NCI-H2227 treated with DMSO at 0.1 percent for 48 hours (cell line): ENCODE data around the gene DYNC1I1.

Source experiments
- DNase-seq: peaks from one replicate; lab custom pipeline; 2025; lab: John Stamatoyannopoulos, UW

DYNC1I1 gene

GRCh38 chr7:95963446-95963990 lies 191.2 kb downstream of the DYNC1I1 start:
- no peak for DNase-seq

- no peak for DNase-seq
Observed at GRCh38 chr7:95971716-95972115, 199.4 kb downstream of the DYNC1I1 start.

- DNase-seq: no peak
Observed at GRCh38 chr7:95972523-95972922, 200.2 kb downstream of the DYNC1I1 start.

GRCh38 chr7:95974108-95974507 lies 201.8 kb downstream of the DYNC1I1 start:
- no peak for DNase-seq

- no peak for DNase-seq
Observed at GRCh38 chr7:95976369-95977060, 204.2 kb downstream of the DYNC1I1 start.

GRCh38 chr7:95977994-95978393 lies 205.6 kb downstream of the DYNC1I1 start:
- DNase-seq: no peak

GRCh38 chr7:95980167-95980566 lies 207.8 kb downstream of the DYNC1I1 start:
- no peak for DNase-seq

- DNase-seq: no peak
Observed at GRCh38 chr7:95980706-95981105, 208.4 kb downstream of the DYNC1I1 start.

- DNase-seq: no peak
Observed at GRCh38 chr7:95986178-95986764, 213.9 kb downstream of the DYNC1I1 start.

- no peak for DNase-seq
Observed at GRCh38 chr7:95989301-95989700, 216.9 kb downstream of the DYNC1I1 start.

- DNase-seq: no peak
Observed at GRCh38 chr7:95993380-95993779, 221.0 kb downstream of the DYNC1I1 start.

GRCh38 chr7:95996174-95996573 lies 223.8 kb downstream of the DYNC1I1 start:
- DNase-seq: no peak

GRCh38 chr7:95996886-95997285 lies 224.5 kb downstream of the DYNC1I1 start:
- DNase-seq: no peak

- no peak for DNase-seq
Observed at GRCh38 chr7:95997632-95998031, 225.3 kb downstream of the DYNC1I1 start.

GRCh38 chr7:95999481-95999880 lies 227.1 kb downstream of the DYNC1I1 start:
- DNase-seq: no peak

- no peak for DNase-seq
Observed at GRCh38 chr7:96004578-96004977, 232.2 kb downstream of the DYNC1I1 start.

GRCh38 chr7:96005271-96005670 lies 232.9 kb downstream of the DYNC1I1 start:
- no peak for DNase-seq

GRCh38 chr7:96009148-96009547 lies 236.8 kb downstream of the DYNC1I1 start:
- DNase-seq: no peak

- no peak for DNase-seq
Observed at GRCh38 chr7:96013836-96014235, 241.5 kb downstream of the DYNC1I1 start.

- no peak for DNase-seq
Observed at GRCh38 chr7:96014617-96015016, 242.3 kb downstream of the DYNC1I1 start.

GRCh38 chr7:96016056-96016586 lies 243.8 kb downstream of the DYNC1I1 start:
- DNase-seq: no peak

GRCh38 chr7:96016735-96017134 lies 244.4 kb downstream of the DYNC1I1 start:
- DNase-seq: no peak

GRCh38 chr7:96017877-96018276 lies 245.5 kb downstream of the DYNC1I1 start:
- no peak for DNase-seq
